Measurements from ENCODE around the gene SMARCA4.

DNA sequence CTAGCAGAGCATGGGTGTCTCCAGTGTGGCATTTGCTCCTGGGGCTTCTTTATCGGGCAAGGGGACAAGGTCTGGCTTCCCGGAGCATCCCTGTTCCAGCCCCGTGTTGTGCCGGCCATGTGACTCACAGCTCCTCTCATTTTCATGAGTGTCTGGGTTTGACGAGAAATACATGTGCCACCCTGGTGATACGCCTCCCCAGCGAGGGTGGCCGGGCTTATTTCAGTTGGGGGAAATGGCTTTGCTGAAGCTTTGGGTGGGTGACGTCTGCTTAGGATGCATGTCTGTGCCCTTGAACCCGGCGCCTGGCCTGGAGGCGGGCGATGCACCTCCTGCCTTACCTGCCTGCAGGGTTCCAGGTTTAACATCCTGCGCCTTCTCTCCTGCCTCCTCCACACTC, 66.6 kb downstream of the SMARCA4 start:
- TF ChIP-seq, protein P1, sequence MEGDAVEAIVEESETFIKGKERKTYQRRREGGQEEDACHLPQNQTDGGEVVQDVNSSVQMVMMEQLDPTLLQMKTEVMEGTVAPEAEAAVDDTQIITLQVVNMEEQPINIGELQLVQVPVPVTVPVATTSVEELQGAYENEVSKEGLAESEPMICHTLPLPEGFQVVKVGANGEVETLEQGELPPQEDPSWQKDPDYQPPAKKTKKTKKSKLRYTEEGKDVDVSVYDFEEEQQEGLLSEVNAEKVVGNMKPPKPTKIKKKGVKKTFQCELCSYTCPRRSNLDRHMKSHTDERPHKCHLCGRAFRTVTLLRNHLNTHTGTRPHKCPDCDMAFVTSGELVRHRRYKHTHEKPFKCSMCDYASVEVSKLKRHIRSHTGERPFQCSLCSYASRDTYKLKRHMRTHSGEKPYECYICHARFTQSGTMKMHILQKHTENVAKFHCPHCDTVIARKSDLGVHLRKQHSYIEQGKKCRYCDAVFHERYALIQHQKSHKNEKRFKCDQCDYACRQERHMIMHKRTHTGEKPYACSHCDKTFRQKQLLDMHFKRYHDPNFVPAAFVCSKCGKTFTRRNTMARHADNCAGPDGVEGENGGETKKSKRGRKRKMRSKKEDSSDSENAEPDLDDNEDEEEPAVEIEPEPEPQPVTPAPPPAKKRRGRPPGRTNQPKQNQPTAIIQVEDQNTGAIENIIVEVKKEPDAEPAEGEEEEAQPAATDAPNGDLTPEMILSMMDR (IDR thresholded peaks at IDR 0.05): no peak
- no peak for TF ChIP-seq POLR2A (IDR thresholded peaks at IDR 0.05)
